Omental fat pad (tissue), 4 donors: ENCODE data around the gene SOCS3. TPM values are rescaled to one million over a fixed set of nuclear protein-coding genes. Genes with fewer than 3 reads are reported as not detected.

ENCODE experiments used
- ATAC-seq: fragments of 150-250 bp; one replicate; pipeline ENCODE4 v1.9.1; 2016; ENCODE audit warnings: mild to moderate bottlenecking, moderate library complexity; ENCODE audit not compliant: low FRiP score
- DNase-seq: peaks from one replicate; pipeline ENCODE4 v3.0.0-alpha.2; 2019; ENCODE audit warnings: low spot score
- total RNA-seq, 4 donors: library from RNA; depleted of rRNA; stranded (reverse); fragments of >200 nt; gene quantifications; one replicate each; pipeline ENCODE4 v1.1.0, GENCODE V29; 2016
- TF ChIP-seq, protein P1 (sequence below), 3 donors: fragments of 450-650 bp; IDR thresholded peaks; one replicate each; pipeline ENCODE4 v1.5.1; 2016 to 2017; ENCODE audit warnings: antibody characterized with exemption in 3 of 3, mild to moderate bottlenecking in 3 of 3, moderate library complexity in 2 of 3

SOCS3 gene
- total RNA-seq, 4 donors from 2014 or later, result 186 to 1,117 (median 634) TPM

GRCh38 chr17:78357177-78357586 is 2.7 kb downstream of the SOCS3 start:
- ATAC-seq (no peak), DNase-seq (no peak)

DNA sequence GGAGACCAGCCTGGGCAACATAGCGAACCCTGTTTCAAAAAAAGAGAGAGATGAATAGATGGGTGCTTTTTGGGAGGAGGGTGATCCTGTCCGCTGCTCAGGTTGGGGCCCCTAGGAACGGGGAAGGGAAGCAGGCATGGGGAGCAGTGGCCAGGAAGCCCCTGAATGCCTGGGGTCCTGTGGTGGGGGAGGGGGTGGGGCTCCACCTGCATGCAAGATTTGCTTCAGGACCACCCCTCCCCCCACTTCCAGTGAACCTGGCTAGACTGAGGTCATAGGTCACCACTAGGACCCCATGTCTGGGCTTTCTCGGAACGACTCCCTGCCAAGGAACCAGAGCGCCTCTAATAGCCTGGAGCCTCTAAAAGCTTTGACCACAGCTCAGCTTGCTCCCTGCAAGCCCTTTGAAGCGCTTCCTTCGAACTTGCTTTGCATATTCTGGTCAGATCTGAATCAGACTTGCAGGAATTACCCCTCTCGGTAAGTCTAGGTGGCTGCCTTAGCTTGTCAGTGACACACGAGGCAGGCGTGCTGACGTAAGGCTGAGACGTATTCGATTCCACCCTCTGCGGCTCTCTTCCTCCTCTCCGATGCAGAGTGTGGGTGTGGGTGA is 3.7 kb downstream of the SOCS3 start:
- ATAC-seq, result peak; percentile 1
- DNase-seq, result peak; percentile 75
- TF ChIP-seq, protein P1, sequence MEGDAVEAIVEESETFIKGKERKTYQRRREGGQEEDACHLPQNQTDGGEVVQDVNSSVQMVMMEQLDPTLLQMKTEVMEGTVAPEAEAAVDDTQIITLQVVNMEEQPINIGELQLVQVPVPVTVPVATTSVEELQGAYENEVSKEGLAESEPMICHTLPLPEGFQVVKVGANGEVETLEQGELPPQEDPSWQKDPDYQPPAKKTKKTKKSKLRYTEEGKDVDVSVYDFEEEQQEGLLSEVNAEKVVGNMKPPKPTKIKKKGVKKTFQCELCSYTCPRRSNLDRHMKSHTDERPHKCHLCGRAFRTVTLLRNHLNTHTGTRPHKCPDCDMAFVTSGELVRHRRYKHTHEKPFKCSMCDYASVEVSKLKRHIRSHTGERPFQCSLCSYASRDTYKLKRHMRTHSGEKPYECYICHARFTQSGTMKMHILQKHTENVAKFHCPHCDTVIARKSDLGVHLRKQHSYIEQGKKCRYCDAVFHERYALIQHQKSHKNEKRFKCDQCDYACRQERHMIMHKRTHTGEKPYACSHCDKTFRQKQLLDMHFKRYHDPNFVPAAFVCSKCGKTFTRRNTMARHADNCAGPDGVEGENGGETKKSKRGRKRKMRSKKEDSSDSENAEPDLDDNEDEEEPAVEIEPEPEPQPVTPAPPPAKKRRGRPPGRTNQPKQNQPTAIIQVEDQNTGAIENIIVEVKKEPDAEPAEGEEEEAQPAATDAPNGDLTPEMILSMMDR (IDR thresholded peaks at IDR 0.05), result no peak

More at GRCh38 chr17:78357177-78357586, 2.7 kb downstream of the SOCS3 start:
- TF ChIP-seq, protein P1 (IDR thresholded peaks at IDR 0.05), result no peak

- DNase-seq (no peak), ATAC-seq (no peak)
- TF ChIP-seq, protein P1 (IDR thresholded peaks at IDR 0.05), result no peak
Observed at GRCh38 chr17:78355701-78356100, 4.2 kb downstream of the SOCS3 start.

- DNase-seq (no peak), ATAC-seq (no peak)
- TF ChIP-seq, protein P1 (IDR thresholded peaks at IDR 0.05), result no peak
Observed at GRCh38 chr17:78355045-78355641, 4.7 kb downstream of the SOCS3 start.

GRCh38 chr17:78353834-78354233 is 6.0 kb downstream of the SOCS3 start:
- no peak for ATAC-seq
- DNase-seq, result no peak
- TF ChIP-seq, protein P1 (IDR thresholded peaks at IDR 0.05), result no peak

DNA sequence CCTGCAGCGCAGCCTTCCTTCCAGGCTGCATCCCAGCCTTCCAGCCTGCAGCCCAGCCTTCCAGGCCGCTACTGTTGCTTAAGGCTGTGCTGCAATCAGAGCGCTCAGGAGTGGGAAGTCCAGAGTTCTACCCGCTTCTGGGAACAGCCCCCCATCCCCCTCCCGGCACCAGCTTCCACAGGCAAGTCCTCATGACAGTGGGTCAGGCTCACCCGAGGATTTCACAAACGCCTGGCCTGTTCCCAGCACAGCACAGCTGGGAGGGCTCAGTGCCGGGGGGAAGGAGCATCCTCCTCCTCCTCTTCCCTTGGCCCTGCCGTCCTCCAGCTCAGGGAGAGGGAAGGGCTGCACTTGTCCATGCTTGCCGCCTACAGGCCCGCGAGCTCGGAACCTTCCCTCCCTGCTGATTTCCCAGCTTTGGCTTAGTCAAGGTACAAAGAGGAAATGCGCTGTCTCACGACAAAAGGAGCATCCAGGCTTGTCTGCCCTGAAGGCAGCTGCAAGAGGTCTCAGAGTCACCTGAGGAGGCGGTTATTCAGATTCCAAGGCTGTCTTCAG is 8.3 kb downstream of the SOCS3 start:
- ATAC-seq (peak; percentile 71), DNase-seq (peak; percentile 90)
- TF ChIP-seq, protein P1 (IDR thresholded peaks at IDR 0.05), result no peak
